A549 (cell line): ENCODE data around the gene OPHN1.

Experiments used
- CBX2 ChIP-seq: fragments of 200-600 bp; sonication (generic); IDR thresholded peaks from 2 replicates; pipeline ENCODE4 v1.6.1; 2016; ENCODE audit warnings: low read depth, mild to moderate bottlenecking, borderline replicate concordance
- REST ChIP-seq: fragments of 200-600 bp; sonication (generic); IDR thresholded peaks from 2 replicates; pipeline ENCODE4 v1.6.1; 2016; ENCODE audit warnings: antibody characterized with exemption, mild to moderate bottlenecking, moderate library complexity

- TF ChIP-seq REST (no peak), CBX2 (no peak)
Observed at GRCh38 chrX:68440442-68440841, 7.1 kb upstream of the OPHN1 start.
